Right atrium auricular region (tissue), 2 donors: Measurements from ENCODE around the gene LMAN2L. TPM values are rescaled to one million over a fixed set of nuclear protein-coding genes. Genes with fewer than 3 reads are reported as not detected.

Experiments used
- DNase-seq: peaks from one replicate; pipeline ENCODE4 v3.0.0-alpha.2; 2019; ENCODE audit warnings: low spot score
- H3K27ac ChIP-seq, 2 donors: fragments of 200-600 bp; sonication (generic); 1 replicate in 1 of 2; 2 replicates in 1 of 2; pipeline ENCODE4 v1.5.1; 2016 to 2019
- H3K27me3 ChIP-seq, 2 donors: fragments of 200-600 bp; sonication (generic); one replicate each; pipeline versions ENCODE4 v1.5.1 to v1.6.0; 2017 to 2019
- H3K36me3 ChIP-seq: fragments of 200-600 bp; sonication (generic); one replicate; pipeline ENCODE4 v1.5.1; 2016
- H3K4me1 ChIP-seq, 2 donors: fragments of 200-600 bp; sonication (generic); one replicate each; pipeline versions ENCODE4 v1.5.1 to v1.6.0; 2017 to 2019
- H3K4me3 ChIP-seq, 2 donors: fragments of 200-600 bp; sonication (generic); 1 replicate in 1 of 2; 2 replicates in 1 of 2; pipeline ENCODE4 v1.5.1; 2017 to 2019; ENCODE audit warnings: mild to moderate bottlenecking in 1 of 2, moderate library complexity in 1 of 2
- H3K9me3 ChIP-seq, 2 donors: fragments of 200-600 bp; sonication (generic); one replicate each; pipeline ENCODE4 v1.5.1; 2019
- total RNA-seq, 2 donors: library from RNA; depleted of rRNA; stranded (reverse); fragments of >200 nt; gene quantifications; one replicate each; pipeline ENCODE4 v1.1.0, GENCODE V29; 2016
- TF ChIP-seq, protein P1 (sequence below), 2 donors: fragments of 200-600 bp; sonication (generic); IDR thresholded peaks; one replicate each; pipeline ENCODE4 v1.5.1; 2019; ENCODE audit warnings: antibody characterized with exemption in 2 of 2

Gene LMAN2L
- total RNA-seq, 2 donors from 2014 or later = 13.6 to 15.6 TPM

DNA sequence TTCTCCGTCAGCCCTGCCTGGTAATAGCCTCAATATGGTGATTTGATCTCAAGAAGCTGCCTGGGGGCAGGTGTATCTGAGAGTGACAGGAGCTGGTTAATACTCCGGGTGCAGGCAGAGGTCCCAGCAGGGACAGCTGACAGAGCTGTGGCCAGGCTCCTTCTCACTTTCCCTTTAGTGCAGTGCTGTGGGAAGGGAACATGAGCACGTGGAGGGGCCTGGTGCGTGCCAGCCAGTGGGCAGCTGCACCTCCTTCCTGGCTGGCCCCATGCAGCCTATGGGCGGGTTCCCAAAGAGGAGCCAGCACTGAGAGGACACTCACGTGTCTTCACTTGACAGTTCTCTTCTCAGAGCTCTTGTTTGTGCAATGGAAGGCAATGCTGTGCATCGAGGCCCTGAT is 29.9 kb upstream of the LMAN2L start:
- peak; percentile 69 for DNase-seq
- H3K36me3 ChIP-seq = no peaks in the 10 kb centered on the region
- no peaks in the 10 kb centered on the region for H3K9me3 ChIP-seq
- peaks cover 0 to 14% of the 10 kb centered on the region in 2 donors for H3K4me1 ChIP-seq
- H3K27ac ChIP-seq = peak overlapping the region; percentile 69 to 76
- H3K27me3 ChIP-seq = no peaks in the 10 kb centered on the region
- TF ChIP-seq, protein P1, sequence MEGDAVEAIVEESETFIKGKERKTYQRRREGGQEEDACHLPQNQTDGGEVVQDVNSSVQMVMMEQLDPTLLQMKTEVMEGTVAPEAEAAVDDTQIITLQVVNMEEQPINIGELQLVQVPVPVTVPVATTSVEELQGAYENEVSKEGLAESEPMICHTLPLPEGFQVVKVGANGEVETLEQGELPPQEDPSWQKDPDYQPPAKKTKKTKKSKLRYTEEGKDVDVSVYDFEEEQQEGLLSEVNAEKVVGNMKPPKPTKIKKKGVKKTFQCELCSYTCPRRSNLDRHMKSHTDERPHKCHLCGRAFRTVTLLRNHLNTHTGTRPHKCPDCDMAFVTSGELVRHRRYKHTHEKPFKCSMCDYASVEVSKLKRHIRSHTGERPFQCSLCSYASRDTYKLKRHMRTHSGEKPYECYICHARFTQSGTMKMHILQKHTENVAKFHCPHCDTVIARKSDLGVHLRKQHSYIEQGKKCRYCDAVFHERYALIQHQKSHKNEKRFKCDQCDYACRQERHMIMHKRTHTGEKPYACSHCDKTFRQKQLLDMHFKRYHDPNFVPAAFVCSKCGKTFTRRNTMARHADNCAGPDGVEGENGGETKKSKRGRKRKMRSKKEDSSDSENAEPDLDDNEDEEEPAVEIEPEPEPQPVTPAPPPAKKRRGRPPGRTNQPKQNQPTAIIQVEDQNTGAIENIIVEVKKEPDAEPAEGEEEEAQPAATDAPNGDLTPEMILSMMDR (IDR thresholded peaks at IDR 0.05) = no peak
- H3K4me3 ChIP-seq = no peak overlapping the region

- TF ChIP-seq, protein P1 (IDR thresholded peaks at IDR 0.05) = no peak
- Histone ChIP-seq H3K27me3 (no peaks in the 10 kb centered on the region), H3K27ac (no peak overlapping the region)
Observed at GRCh38 chr2:96768083-96768561, 28.3 kb upstream of the LMAN2L start.

DNA sequence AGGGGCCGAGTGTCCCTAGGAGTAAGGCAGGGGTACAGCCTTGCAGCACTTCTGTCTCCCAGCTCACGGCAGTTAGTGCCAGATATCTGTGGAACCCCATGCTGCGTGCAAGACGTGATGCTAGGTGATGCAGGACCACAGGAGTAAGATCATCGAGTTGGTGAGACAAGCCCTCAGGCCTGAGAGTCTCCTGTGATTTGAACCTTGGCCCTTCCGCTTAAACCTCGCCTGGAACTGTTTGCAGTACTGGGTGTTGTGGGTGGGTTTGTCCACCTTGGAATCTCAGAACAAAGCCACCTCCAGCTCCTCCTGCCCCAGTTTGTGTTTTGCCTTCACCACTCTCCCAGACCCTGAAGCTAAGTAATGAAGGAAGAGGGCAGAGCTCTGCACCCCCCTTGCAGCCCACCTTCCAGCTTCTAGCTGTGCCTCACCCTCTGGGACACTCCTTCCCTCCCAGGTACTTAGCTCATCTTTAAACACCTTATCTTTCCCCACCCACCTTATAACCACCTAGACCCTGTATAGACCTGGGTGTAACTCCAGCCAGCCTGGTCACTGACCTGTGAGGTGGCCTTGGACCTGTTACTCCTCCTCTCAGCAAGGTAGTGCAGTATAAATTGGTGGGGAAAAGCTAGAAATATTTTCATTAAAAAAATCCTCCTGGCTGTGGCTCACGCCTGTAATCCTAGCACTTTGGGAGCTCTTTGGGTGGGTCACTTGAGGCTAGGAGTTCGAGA is 27.4 kb upstream of the LMAN2L start:
- TF ChIP-seq, protein P1 (IDR thresholded peaks at IDR 0.05) = no peak
- peaks cover 0 to 38% of the 10 kb centered on the region in 2 donors for H3K4me1 ChIP-seq

More at GRCh38 chr2:96768083-96768561, 28.3 kb upstream of the LMAN2L start:
- no peaks in the 10 kb centered on the region for H3K9me3 ChIP-seq
- peaks cover 0 to 30% of the 10 kb centered on the region in 2 donors for H3K4me1 ChIP-seq
- H3K4me3 ChIP-seq = no peak overlapping the region
- no peaks in the 10 kb centered on the region for H3K36me3 ChIP-seq
- no peak for DNase-seq

DNA sequence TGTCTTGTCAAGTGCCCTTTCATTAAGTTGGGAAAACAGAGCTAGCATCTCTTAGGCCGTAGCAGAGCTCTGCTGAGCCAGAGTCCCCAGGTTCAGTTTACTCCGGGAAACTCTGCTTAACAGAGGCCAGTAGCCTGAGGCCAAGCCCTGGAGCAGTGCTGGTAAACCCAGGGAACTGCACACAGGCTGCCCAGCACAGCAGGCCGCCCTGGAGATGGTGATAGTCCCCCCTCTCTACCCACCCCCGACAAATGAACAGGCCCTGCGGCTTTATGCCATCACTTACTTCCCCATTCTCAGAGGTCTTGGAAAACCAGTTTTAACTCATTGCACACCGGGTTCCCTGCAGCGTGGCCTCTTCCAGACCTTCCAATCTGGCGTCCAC is 24.4 kb upstream of the LMAN2L start:
- peak overlapping the region; percentile 37 to 43 for H3K27ac ChIP-seq

More for the DNA sequence above, 27.4 kb upstream of the LMAN2L start:
- Histone ChIP-seq H3K36me3 (no peaks in the 10 kb centered on the region), H3K27me3 (no peaks in the 10 kb centered on the region), H3K4me3 (no peak overlapping the region), H3K27ac (no peak overlapping the region), H3K9me3 (no peaks in the 10 kb centered on the region)
- no peak for DNase-seq

DNA sequence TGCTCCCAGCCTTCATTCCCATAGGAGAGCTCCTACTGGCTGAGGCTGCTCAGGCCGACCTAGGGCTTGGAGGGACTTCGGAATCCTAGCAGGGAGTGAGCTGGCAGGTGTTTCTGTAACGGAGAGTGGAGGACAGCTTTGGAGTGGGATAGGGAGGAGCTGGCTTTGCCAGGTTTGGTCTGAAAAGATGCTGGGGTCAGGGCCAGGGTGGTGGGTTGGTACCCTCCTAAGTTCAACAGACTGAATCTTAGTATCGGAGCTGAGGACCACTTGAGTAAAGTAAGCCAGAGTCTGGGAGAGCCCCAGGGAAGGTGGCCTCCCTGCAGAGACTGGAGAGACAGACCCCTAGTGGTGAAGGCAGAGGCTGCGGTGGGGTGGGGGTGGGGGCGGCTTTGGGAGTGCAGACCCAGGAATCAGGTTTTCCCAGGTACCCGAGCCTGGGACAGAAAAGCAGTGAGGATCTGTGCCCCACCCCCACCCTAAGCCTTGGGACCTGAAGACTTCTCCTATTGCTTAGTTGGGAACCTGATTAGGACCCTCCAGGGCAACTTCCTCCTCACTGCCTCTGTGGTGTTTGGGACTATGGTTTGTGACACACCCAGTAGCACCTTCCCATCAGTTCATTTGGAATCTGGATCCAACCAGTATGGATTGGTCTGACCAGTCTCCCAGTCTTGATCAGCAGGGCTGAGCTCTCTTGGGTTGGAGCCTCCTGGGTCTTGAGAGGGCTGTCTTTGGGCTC is 23.8 kb upstream of the LMAN2L start:
- TF ChIP-seq, protein P1 (IDR thresholded peaks at IDR 0.05) = peak; percentile 24 to 61
- Histone ChIP-seq H3K4me3 (peak overlapping the region; percentile 28 to 37), H3K27ac (peak overlapping the region; percentile 37 to 43), H3K4me1 (peaks cover 0 to 43% of the 10 kb centered on the region in 2 donors), H3K9me3 (no peaks in the 10 kb centered on the region), H3K27me3 (no peaks in the 10 kb centered on the region), H3K36me3 (no peaks in the 10 kb centered on the region)
- DNase-seq = no peak

More for the DNA sequence above, 24.4 kb upstream of the LMAN2L start:
- TF ChIP-seq, protein P1 (IDR thresholded peaks at IDR 0.05) = no peak
- H3K4me3 ChIP-seq = peak overlapping the region; percentile 28 to 37
- H3K27me3 ChIP-seq = no peaks in the 10 kb centered on the region
- DNase-seq = no peak
- H3K9me3 ChIP-seq = no peaks in the 10 kb centered on the region
- no peaks in the 10 kb centered on the region for H3K36me3 ChIP-seq
- H3K4me1 ChIP-seq = peaks cover 0 to 43% of the 10 kb centered on the region in 2 donors
